SK-N-MC (cell line): ENCODE measurements around the gene FHIT.

ENCODE experiments used
- EZH2 ChIP-seq: fragments of 200-600 bp; sonication (generic); IDR thresholded peaks from one replicate; pipeline ENCODE4 v1.6.1; 2017; ENCODE audit warnings: antibody characterized with exemption
- FOXP2 ChIP-seq: optimal IDR thresholded peaks from 2 replicates; pipeline ENCODE3; 2011; ENCODE audit warnings: mild to moderate bottlenecking, moderate library complexity; ENCODE audit not compliant: insufficient read depth; ENCODE audit errors: extremely low read length, control extremely low read depth
- POLR2AphosphoS5 ChIP-seq: IDR thresholded peaks from 2 replicates; pipeline ENCODE4 v1.6.1; 2012; ENCODE audit warnings: mild to moderate bottlenecking, low read depth, low read length, borderline replicate concordance

DNA sequence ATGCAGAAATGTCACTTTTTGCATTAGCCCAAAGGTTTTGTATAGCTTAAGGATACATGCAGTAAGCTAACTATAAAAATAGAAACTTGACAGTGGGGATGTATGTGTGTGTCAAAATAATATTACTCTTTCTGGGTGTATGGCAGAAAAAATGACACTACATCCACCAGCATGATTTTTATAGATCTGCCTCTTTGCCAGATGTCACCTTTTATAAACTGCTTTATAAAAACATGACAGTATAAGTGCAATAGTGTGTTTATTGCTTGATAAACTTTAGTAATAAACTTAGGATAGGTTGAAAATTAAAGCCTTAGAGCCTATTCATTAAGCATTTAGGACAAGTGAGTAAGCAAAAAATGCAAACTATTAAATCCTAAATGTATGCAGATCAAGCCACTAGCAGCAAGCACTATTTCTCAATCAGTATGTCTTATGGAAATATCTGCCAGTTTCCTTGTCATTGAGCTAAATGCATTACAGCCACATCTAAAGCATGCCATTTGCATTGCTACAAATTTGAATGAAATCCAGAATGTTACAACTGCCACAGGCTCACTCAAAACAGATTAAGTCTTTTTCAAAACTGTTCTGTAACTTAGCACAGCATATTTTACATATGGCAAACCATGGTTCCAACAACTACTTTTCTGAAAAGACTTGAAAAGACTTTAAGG is 935.0 kb downstream of the FHIT start:
- no peak for TF ChIP-seq POLR2AphosphoS5
- no peak for TF ChIP-seq FOXP2
- TF ChIP-seq EZH2: no peak
